T47D (cell line): Measurements from ENCODE around the gene VWA2.

Experiments
- DNase-seq, 2 experiments: peaks; one replicate each; pipeline versions ENCODE4 v3.0.0 to v3.0.0-alpha.2; 2011 to 2012; ENCODE audit warnings: low read depth in 1 of 2, low spot score in 1 of 2
- JUND ChIP-seq: IDR thresholded peaks from 2 replicates; pipeline ENCODE4 v1.6.1; 2012; ENCODE audit warnings: low read depth
- in situ Hi-C: cut with HindIII; loops from 2 replicates; pipeline ENCODE4 v1.10.0; 2016; ENCODE audit warnings: low sequenced_read_pairs, low pct_unique_long_range_greater_than_20kb

Gene VWA2

GRCh38 chr10:114282526-114282925, 43.5 kb downstream of the VWA2 start:
- in situ Hi-C loops: no loop called here
- no peak for DNase-seq
- TF ChIP-seq JUND: no peak

GRCh38 chr10:114283091-114283490, 44.0 kb downstream of the VWA2 start:
- no peak for TF ChIP-seq JUND
- in situ Hi-C loops: no loop called here
- no peak for DNase-seq

- in situ Hi-C loops: no loop called here
- no peak for DNase-seq
- no peak for TF ChIP-seq JUND
Measured at GRCh38 chr10:114283535-114284234, 44.6 kb downstream of the VWA2 start.

- no peak for TF ChIP-seq JUND
- in situ Hi-C loops: no loop called here
- DNase-seq: no peak
Measured at GRCh38 chr10:114284346-114285071, 45.5 kb downstream of the VWA2 start.

DNA sequence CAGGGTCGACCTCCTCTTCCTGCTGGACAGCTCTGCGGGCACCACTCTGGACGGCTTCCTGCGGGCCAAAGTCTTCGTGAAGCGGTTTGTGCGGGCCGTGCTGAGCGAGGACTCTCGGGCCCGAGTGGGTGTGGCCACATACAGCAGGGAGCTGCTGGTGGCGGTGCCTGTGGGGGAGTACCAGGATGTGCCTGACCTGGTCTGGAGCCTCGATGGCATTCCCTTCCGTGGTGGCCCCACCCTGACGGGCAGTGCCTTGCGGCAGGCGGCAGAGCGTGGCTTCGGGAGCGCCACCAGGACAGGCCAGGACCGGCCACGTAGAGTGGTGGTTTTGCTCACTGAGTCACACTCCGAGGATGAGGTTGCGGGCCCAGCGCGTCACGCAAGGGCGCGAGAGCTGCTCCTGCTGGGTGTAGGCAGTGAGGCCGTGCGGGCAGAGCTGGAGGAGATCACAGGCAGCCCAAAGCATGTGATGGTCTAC, 46.9 kb downstream of the VWA2 start:
- in situ Hi-C loops: no loop called here
- no peak for TF ChIP-seq JUND
- DNase-seq: no peak

- DNase-seq: no peak
- in situ Hi-C loops: no loop called here
- TF ChIP-seq JUND: no peak
Measured at GRCh38 chr10:114286921-114287320, 47.9 kb downstream of the VWA2 start.

DNA sequence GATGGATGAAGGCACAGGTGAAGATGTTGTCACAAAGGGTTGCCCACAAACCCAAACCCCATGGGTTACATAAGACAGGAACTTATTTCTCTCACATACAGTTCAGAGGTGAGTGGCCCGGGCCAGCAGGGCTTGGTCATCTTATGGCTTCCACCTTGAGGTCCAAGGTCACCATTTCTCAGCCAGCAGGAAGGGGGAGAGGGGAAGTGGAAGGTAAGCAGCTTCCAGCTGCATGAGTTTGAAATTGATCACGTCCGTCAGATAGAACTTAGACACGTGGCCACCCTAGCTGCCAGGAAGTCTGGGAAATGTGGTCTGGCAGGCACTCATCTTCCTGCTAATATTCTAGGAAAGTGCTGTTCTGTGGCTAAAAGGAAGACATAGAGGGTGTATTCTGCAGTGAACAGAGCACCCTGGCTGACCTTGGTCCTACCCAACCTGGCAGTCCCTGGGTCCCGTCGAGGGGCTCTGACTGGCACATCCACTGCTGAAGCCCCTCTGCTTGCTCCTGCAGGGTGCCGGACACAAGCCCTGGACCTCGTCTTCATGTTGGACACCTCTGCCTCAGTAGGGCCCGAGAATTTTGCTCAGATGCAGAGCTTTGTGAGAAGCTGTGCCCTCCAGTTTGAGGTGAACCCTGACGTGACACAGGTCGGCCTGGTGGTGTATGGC, 49.5 kb downstream of the VWA2 start:
- no peak for DNase-seq
- no peak for TF ChIP-seq JUND
- in situ Hi-C loops: no loop called here

DNA sequence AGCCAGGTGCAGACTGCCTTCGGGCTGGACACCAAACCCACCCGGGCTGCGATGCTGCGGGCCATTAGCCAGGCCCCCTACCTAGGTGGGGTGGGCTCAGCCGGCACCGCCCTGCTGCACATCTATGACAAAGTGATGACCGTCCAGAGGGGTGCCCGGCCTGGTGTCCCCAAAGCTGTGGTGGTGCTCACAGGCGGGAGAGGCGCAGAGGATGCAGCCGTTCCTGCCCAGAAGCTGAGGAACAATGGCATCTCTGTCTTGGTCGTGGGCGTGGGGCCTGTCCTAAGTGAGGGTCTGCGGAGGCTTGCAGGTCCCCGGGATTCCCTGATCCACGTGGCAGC, 50.0 kb downstream of the VWA2 start:
- in situ Hi-C loops: no loop called here
- TF ChIP-seq JUND: no peak
- DNase-seq: no peak

DNA sequence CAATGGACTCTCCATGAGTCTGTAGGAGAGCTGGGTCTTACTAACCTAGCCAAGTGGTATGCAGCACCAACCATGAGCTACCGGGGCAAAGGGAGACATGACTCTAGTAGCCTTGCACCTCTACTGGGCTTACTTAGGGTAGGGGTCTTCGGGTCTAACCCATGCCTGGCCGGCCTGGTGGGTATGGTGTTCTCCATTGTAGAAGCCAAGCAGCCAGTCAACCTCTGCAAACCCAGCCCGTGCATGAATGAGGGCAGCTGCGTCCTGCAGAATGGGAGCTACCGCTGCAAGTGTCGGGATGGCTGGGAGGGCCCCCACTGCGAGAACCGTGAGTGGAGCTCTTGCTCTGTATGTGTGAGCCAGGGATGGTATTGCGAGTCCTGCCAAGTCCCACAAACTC, 51.0 kb downstream of the VWA2 start:
- DNase-seq: no peak
- in situ Hi-C loops: no loop called here
- no peak for TF ChIP-seq JUND

DNA sequence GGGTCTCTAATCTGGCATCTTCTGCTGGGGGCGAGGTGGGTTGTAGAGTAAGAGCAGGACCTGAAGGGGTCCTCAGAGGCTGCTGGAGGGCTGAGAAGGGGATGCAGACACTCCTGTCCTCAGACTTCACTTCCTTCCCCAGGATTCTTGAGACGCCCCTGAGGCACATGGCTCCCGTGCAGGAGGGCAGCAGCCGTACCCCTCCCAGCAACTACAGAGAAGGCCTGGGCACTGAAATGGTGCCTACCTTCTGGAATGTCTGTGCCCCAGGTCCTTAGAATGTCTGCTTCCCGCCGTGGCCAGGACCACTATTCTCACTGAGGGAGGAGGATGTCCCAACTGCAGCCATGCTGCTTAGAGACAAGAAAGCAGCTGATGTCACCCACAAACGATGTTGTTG, 52.0 kb downstream of the VWA2 start:
- in situ Hi-C loops: no loop called here
- no peak for TF ChIP-seq JUND
- no peak for DNase-seq

DNA sequence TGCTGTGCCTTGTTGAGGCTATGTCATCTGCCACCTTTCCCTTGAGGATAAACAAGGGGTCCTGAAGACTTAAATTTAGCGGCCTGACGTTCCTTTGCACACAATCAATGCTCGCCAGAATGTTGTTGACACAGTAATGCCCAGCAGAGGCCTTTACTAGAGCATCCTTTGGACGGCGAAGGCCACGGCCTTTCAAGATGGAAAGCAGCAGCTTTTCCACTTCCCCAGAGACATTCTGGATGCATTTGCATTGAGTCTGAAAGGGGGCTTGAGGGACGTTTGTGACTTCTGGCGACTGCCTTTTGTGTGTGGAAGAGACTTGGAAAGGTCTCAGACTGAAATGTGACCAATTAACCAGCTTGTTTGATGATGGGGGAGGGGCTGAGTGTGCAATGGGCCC, 52.5 kb downstream of the VWA2 start:
- no peak for TF ChIP-seq JUND
- in situ Hi-C loops: no loop called here
- DNase-seq: no peak

- TF ChIP-seq JUND: no peak
- in situ Hi-C loops: no loop called here
- no peak for DNase-seq
Measured at GRCh38 chr10:114293075-114293474, 54.0 kb downstream of the VWA2 start.

DNA sequence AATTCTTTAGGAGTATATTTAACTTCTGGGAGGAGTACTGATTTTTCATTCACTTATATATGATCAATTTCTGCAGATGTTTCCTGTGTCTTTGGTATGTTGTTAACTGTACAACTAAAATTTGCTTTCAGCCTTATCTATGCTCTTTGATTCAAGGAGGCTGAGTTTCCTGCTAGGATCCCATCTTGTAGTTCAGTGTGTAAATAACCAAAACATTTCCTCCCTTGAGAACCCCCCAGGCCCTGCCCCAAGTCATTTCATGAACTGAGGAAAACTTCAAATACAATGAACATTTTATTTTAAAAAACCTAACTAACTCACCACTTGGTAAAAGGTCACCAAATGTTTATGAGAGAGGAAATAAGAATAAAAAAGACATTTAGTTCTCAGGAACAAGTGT, 55.5 kb downstream of the VWA2 start:
- in situ Hi-C loops: no loop called here
- no peak for DNase-seq
- no peak for TF ChIP-seq JUND
